NOMO-1 (cell line): ENCODE measurements around the gene PHLDB3.

Experiments
- DNase-seq, 2 experiments: peaks; one replicate each; lab custom pipeline; 2025; ENCODE audit not compliant: unreplicated experiment in 2 of 2; lab: John Stamatoyannopoulos, UW

PHLDB3 gene

DNA sequence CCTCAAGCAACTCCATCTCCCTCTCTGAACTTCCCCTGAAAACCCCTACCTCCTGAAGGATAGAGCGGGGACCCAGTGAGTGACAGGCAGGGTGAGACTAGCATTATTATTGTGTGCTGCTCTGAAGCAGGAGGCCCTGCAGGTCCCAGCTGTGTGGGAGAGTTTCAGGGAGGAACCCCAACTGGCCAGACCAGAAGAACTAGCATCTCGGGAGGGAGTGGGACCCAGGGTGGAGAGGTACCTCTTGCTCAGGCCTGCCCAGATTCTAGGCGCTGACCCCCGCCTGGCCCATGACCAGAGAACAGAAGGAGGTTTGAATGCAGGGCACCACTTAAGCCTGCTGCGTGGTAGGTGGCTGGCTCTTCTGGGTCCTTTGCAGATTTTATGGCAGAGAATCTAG, 33.5 kb downstream of the PHLDB3 start:
- DNase-seq = no peak

DNA sequence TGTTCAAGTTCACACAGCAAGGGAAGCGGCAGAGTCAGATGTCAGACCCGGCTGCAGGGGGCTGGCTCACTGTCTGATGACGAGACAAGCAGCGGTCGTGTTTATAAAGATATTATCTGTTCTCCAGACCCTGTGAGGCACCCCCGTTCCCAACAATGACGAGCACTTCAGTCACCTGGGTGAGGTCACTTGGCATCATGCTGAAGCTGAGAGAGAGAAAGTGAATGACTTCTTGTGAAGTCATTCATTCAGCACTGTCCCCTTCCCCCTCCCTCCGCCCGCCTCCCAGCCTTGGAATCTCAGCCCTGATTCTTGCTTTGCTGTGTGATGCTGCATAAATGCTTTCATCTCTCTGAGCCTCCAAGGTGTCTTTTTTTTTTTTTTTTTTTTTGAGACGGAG, 34.3 kb downstream of the PHLDB3 start:
- DNase-seq = no peak

DNA sequence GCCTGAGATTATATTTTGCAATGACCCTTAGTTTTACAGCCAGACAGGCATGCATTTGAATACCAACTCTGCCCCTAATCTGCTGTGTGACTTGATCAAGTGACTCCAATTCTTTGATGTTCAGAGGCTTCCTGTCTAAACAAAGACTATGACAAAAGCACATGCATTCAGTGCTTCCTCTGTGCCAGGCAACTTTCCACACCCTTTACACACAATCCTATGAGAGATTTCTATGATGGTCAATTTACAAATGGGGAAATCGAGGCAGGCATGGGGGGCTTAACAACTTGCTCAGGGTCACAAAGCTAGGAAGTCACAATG, 35.4 kb downstream of the PHLDB3 start:
- DNase-seq = no peak

DNA sequence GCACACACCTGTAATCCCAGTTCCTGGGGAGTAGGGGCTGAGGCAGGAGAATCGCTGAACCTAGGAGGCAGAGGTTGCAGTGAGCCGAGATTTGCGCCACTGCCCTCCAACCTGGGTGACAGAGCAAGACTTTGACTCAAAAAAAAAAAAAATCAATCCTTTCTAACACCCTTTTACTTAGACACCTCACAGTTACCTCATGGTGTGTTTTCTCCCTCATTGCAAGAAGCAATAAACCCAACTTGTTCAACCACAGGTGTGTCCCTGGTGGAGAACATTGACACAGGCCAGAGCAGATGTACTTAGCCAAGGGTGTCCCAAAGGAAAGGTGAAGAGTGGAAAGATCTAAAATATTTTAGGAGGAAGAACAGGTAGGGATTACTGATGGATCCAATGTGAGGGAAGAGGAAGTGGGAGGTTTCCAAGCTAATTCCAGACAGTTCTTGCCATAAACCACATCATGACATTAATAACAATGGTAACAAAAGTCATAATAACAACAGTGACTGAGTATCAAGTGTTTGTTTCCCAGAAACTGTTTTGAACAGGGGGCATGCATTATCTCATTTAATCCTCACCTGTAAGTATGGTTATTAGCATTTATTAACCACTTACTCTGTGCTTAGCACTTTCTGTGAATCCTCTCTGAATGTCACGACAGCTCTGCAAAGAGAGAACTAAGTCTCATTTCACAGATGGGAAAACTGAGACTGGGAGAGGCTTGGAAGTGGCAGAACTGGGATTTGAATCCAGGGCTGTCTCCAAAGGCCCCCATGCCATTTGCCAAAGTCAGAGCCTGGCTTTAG, 36.0 kb downstream of the PHLDB3 start:
- DNase-seq = no peak

DNA sequence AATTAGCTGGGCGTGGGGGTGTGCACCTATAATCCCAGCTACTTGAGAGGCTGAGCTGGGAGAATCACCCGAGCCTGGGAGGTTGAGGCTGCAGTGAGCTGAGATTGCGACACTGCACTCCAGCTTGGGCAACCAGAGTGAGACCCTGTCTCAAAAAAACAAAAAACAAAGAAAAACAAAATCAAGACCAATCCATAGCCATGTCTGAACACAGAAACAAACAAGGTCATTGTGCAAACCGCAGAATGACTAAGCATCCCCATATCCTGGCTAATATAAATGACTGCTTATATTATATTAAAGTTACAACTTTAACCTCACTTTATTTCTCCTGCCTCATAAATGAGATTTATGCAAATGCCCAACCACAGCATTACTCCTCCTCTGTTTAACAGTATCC, 36.8 kb downstream of the PHLDB3 start:
- peak in 1 of 2 experiments; percentile 23 for DNase-seq

DNA sequence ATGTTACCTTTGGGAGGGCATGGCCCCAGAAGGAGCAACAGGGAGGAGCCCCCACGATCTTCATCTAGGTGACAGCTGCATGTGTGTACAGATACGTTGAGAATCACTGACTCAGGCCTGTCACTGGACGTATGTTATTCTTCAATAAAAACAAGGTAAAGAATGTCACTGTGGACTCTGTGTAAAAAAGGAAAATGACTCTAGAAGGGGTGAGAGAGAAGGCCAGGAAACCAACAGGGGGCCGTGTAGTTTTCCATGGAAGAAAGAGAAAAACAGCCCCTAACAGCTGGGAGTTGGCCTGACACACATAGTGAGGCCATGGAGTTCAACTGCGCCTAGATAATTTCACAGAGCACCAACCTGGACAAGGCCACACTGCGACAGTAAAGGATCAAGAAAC, 37.3 kb downstream of the PHLDB3 start:
- no peak for DNase-seq

DNA sequence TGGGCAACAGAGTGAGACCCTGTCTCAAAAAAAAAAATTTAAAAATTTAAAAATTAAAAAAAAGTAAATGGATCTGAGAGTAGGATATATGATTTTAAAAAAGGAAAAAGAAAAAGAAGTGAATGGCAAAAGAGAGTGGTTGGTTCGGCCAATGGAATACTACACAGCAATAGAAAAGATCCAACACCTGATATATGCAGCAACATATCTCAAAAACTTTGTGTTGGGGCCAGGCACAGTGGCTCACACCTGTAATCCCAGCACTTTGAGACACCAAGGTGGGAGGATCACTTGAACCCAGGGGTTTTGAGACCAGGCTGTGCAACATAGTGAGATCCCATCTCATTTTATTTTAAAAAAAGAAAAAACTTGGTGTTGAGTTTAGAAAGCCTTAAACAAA, 37.8 kb downstream of the PHLDB3 start:
- DNase-seq = no peak

DNA sequence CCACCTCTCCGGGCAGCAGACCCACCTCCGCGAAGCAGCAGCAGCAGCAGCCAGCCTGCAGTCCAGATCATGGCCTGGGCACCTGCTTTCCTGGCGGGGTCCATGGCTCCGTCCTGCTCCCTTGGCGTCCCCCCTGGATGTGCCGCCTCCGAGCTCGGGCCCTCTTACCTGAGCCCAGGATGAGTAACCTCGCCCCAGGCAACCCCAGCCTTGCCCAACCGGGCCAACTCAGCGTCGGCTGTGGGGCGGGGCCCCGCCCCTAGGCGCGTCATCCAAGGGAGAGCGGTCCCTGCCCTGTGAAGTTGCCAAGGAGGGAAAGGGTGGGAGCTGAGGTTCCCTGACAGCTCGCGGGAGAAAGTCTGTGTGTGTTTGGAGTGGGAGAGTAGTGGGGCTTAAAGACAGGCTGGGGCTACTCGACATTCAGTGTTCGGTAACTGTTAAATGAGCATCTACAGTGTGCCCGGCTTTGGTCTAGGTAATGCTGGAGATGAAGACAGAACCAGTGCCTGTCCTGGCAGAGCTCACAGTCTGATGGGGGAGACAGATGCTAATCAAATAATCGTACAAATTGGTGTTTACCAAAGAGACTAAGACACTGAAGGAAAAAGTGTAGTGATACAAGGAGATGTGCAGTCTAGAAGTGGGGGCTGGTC, 39.0 kb downstream of the PHLDB3 start, which contains the start of gene LYPD3:
Gene LYPD3 (minus strand): TSS at position 141 of the 653 bp plus-strand sequence. CDS start 37 bp downstream, at position 104.
- DNase-seq = no peak

DNA sequence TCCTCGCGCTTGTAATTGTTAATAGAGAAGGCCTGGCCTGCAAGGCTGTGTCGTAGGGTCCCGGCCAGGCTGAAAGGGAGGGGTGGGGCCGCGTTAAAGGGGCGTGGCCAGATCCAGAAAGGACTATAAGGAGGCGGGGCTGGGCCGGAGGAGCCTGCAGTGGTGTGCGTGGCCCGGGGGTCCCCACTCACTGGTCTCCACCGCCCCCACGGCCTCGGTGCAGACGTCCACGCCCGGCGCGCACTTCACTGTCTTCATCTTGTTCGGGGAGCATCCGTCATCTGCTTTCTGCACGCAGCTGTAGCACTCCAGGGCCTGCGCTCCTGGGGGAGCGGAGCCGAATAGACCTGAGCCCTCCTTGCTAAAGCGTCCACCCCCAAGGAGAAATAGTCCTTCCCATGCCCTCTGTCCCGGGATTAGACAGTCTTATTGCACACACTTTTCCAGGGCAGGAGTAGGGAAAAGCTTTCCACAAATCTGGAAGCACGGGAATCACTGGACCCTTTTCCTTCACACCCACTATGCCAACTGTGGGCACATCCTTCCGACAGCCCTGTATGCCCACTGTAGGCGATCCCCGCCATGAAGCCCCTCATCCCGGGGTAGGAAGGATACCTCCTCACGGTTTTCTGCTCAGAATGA, 40.3 kb downstream of the PHLDB3 start:
- no peak for DNase-seq

DNA sequence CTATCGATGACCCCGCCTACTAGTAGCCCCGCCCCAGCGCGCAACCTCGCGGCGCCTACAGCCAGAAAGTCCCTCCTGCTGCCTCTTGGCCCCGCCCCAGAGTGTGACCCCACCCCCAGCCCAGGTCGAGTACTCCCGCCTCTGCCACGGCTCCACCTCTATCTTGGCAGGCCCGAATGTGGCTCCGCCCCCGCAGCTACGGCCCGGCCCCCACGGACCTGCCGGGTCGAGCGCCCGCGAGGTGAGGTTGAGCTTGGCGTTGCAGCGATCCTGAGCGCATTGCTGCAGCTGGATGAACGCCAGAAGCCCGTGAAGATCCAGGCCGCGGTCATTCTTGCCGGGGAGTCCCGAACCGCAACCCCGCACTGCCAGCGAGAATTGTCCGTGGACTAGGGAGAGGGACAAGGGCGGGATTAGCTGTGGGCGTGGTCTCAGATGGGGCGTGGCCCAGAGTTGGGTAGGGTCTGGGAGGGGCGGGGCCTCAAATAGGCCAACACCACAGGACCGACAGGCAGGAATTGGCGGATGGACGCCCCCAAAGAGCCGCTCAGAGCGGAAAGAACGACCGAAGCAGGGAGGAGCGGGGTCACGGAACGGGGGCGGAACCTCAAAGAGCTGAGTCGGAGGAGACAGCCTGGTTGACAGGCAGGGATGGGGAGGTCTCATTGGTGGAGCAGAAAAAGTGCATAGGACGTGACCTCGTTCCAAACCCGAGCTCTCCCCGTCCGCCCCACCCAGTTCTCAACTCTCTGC, 41.0 kb downstream of the PHLDB3 start:
- DNase-seq = peak; percentile 94 to 96

DNA sequence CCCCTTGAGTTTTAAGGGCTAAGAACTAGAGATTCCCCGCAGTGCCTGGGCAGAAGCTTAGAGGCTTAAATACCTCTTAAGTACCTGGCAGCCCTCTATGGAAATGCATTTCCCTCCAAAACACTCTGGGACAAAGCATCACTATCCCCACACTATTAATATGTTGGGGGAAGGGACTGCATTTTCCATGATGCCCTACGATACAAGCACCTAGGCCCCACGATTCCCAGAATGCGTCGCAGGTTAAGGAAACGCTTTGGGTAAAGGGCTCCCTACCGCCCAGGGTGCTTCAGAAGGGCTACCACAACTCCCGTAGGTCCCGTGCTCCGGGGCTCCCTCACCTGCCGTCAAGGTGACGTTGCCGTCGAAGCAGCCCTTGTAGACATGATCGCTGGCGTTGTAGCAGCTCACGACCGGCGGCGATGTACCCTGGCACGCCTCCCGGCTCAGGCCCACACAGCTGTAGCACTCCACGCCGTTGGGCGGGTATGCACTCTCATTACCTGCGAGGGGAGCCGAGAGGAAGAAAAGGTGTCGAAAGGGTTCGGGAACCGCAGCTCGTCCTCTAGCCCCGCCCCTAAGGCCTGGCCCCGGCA, 41.7 kb downstream of the PHLDB3 start:
- no peak for DNase-seq

DNA sequence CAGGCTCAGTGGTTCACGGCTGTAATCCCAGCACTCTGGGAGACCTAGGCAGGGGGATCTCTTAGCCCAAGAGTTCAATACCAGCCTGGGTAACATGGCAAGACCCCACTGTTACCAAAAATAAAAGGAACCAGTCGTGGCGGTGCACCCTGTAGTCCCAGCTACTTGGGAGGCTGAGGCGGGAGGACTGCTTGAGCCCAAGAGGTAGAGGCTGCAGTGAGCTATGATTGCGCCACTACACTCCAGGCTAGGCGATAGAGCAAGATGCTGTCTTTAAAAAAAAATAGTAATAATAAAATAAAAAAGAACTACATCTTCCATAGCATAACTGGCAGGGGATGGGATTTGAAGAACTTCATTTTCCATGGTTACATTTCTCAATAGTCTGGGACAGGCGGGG, 42.2 kb downstream of the PHLDB3 start:
- DNase-seq = no peak

DNA sequence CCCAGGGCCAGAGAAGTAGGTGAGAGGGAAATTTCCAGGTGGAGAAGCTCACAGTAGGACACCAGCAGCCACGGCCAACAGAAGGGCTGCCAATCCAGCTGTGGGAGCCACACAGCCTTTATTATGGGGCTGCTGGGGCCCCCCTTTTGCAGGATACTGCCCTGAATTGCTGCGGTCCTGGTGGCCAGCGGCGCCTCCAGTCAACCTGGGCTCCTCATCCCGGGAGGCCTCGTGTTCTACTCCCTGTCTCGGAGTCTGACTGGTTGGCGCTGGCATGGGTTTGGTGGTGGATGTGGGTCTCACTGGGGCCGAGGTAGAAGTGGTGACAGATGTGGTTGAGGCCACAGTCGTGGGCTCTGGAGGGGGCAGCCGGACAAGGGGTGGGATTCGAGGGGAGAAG, 43.2 kb downstream of the PHLDB3 start:
- DNase-seq = no peak

DNA sequence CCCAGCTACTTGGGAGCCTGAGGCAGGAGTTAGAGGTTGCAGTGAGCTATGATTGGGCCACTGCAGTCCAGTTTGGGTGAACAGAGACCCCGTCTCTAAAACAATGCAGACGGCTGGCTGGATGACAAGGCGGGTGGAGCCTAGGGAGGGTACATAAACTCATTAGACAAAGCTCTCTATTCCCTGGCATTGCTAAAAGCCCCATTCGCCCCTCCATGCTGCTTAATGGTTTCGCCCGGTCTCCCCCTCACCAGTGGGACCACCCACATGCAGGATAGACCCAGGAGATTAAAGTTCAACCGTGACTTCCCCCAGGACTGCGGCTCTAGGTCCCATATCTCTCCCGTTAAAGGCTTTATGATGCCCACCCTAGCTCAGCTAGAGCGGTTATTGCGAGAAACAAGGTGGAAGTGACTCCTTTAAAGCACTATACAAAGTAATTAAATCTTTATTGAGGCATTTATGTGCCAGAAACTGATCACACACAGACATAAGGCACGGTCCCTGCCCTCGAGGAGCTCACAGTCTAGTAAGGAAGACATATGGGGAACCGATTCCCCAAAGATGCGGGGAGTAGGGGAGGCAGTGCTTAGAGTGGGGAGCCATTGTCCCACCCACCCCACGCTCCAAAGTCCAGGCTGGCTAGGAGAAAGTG, 44.1 kb downstream of the PHLDB3 start:
- DNase-seq = no peak

DNA sequence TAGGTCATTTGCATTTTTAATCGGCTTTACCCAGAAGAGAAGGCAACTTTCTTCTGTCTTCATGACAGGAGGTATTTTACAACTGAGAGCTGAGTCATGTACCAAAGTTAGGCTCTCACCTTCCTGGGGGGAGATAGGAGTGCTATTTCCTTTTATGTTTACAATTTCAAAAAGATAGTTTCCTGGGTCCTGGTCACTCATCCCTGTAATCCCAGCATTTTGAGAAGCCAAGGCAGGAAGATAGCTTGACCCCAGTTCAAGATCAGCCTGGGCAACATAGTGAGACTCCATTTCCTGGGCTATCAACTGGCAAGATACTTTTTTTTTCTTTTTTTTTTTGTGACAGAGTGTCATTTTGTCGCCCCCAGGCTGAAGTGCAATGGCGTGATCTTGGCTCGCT, 46.7 kb downstream of the PHLDB3 start:
- no peak for DNase-seq

DNA sequence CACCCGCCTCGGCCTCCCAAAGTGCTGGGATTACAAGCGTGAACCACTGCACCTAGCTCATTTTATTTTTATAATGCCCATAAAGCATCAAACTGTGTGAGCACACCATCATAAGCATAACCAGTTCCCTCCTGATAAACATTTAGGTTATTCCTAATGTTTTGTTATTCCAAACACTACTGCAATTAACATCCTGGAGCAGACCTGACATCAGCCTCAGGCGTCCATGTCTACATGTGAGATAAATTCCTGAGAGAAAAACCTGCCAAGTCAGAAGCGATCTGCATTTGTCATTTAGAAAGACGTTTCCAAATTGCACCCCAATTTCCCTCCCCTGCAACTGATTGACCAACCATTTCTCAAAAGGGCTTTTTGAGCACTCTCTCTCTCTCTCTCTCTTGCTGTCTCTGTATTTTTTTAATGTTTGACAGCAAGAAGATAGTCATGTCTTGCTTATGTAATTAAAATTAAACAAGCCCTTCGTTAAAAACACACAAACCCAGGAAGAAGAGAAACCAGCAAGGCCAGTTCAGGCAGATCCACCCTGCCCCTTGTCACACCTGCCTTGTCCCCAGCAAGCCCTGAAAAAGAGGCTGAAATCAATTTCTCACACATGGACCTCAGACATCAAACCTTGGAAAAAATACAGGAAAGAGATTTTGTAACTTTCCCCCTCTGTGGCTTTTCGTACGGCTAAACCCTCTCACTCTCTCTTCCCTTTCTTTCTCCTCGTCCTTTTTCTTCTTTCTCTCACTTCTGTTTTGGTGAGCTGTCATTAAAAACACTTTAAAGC, 49.0 kb downstream of the PHLDB3 start:
- peak; percentile 27 to 63 for DNase-seq

DNA sequence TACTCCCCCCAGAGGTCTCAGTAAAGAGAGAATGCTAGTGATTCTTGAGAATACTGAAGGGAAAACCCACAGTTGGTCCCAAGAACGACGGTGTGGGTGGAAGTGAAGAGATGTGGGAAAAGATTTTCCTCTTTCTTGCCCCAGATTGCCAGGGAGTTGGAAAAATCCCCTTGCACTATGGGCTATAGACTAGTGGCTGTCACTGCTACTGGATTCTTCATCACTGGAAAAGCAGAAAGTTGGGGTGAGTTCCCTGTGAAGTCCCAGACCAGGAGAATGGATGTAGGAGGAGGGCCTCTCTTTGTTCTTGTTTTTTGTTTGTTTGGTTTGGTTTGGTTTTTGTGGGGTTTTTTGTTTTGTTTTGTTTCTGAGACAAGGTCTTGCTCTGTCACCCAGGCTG, 50.5 kb downstream of the PHLDB3 start:
- no peak for DNase-seq

DNA sequence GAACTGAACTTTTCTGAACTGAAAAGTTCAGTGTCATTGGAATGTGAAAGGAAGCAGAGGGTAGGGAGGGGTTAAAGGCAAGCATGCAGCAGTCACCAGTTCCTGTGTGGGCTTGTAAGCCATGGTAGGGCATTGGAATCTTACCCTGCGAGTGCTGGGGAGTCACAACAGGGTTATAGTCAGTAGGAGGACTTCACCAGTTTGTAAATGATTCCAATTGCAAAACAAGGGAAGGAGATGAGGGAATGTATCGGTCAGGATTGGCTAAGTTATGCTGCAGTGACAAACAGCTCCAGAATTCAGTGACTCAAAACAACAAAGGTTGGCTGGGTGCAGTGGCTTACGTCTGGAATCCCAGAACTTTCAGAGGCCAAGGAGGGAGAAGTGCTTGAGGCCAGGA, 52.0 kb downstream of the PHLDB3 start:
- no peak for DNase-seq

DNA sequence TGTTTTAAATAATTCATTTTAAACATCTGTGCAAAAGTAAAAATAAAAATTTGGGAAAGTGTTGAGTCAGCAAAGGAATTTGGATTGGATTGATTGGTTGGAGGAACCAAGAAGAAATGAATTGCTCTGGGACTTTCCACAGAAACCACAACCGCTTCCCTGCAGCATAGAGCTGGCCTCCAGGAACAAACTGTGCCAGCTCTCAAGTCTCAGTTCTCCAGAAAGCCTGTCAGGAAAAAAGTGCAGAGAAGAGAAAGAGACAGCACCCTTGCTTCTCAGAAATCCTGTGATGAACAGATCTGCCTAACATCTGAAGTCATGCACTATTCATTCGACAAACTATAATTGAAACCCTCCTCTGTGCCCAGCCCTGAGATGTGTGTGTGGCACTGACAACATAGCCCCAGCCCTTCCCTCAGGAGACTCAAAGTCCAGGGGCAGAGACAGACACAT, 54.0 kb downstream of the PHLDB3 start:
- no peak for DNase-seq

DNA sequence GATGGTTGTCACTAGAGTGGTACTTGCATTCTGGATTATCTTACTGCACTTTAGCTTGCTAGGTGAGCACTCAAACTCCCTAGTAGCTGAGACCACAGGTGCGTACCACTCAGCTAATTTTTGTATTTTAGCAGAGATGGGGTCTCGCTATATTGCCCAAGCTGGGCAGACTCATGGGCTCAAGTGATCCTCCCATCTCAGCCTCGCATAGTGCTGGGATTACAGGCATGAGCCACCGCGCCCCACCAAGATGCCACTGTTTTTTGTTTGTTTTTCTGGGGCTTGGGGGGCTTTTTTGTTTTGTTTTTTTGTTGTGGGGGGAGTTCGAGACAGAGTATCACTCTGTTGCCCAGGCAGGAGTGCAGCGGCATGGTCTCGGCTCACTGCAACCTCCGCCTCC, 56.9 kb downstream of the PHLDB3 start:
- DNase-seq = no peak
